DOHH2 (cell line): ENCODE data around the gene TIGD3.

Source experiments
- CTCF ChIP-seq: fragments of 200-600 bp; sonication (generic); IDR thresholded peaks from one replicate; pipeline ENCODE4 v1.5.1; 2014; ENCODE audit warnings: antibody characterized with exemption, mild to moderate bottlenecking, low read depth, low read length; ENCODE audit not compliant: poor library complexity, severe bottlenecking
- EZH2phosphoT487 ChIP-seq: fragments of 200-600 bp; sonication (generic); IDR thresholded peaks from 2 replicates; pipeline ENCODE4 v1.6.1; 2017; ENCODE audit warnings: borderline replicate concordance, mild to moderate bottlenecking, antibody characterized with exemption, low read length, moderate library complexity, mixed read lengths

GRCh38 chr11:65362966-65363365, 8.4 kb downstream of the TIGD3 start:
- TF ChIP-seq CTCF: no peak
- TF ChIP-seq EZH2phosphoT487: no peak
